Measurements from ENCODE around the gene ROR2.

DNA sequence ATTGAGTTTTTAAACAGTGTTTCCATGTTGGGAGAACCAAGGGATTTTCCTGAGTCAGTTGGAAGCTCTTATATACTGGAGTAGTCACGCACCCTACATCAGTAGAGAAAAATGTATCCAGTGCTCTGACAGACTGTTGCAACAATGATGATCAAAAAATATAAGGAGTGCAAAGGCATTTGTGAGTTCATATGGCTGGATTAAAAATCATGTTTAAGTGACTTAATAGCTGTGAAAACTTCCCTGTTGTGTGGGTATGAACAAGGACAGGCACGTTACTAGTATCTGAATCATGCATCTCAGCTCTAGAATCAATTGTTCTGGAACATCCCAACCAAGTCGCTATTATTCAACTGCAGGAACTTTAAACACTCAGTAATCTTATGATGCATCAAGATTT, 229.7 kb downstream of the ROR2 start:
- TF ChIP-seq, protein P1, sequence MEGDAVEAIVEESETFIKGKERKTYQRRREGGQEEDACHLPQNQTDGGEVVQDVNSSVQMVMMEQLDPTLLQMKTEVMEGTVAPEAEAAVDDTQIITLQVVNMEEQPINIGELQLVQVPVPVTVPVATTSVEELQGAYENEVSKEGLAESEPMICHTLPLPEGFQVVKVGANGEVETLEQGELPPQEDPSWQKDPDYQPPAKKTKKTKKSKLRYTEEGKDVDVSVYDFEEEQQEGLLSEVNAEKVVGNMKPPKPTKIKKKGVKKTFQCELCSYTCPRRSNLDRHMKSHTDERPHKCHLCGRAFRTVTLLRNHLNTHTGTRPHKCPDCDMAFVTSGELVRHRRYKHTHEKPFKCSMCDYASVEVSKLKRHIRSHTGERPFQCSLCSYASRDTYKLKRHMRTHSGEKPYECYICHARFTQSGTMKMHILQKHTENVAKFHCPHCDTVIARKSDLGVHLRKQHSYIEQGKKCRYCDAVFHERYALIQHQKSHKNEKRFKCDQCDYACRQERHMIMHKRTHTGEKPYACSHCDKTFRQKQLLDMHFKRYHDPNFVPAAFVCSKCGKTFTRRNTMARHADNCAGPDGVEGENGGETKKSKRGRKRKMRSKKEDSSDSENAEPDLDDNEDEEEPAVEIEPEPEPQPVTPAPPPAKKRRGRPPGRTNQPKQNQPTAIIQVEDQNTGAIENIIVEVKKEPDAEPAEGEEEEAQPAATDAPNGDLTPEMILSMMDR (conservative IDR thresholded peaks at IDR 0.05; ENCODE audit: low read length): no peak
- TF ChIP-seq EZH2phosphoT487 (IDR thresholded peaks at IDR 0.05; ENCODE audit: borderline replicate concordance): no peak
